NCI-H82 (cell line): ENCODE results near the gene BEND5.

Source experiments
- DNase-seq: peaks from one replicate; lab custom pipeline; 2025; lab: John Stamatoyannopoulos, UW

BEND5 gene, protein sequence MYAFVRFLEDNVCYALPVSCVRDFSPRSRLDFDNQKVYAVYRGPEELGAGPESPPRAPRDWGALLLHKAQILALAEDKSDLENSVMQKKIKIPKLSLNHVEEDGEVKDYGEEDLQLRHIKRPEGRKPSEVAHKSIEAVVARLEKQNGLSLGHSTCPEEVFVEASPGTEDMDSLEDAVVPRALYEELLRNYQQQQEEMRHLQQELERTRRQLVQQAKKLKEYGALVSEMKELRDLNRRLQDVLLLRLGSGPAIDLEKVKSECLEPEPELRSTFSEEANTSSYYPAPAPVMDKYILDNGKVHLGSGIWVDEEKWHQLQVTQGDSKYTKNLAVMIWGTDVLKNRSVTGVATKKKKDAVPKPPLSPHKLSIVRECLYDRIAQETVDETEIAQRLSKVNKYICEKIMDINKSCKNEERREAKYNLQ

DNA sequence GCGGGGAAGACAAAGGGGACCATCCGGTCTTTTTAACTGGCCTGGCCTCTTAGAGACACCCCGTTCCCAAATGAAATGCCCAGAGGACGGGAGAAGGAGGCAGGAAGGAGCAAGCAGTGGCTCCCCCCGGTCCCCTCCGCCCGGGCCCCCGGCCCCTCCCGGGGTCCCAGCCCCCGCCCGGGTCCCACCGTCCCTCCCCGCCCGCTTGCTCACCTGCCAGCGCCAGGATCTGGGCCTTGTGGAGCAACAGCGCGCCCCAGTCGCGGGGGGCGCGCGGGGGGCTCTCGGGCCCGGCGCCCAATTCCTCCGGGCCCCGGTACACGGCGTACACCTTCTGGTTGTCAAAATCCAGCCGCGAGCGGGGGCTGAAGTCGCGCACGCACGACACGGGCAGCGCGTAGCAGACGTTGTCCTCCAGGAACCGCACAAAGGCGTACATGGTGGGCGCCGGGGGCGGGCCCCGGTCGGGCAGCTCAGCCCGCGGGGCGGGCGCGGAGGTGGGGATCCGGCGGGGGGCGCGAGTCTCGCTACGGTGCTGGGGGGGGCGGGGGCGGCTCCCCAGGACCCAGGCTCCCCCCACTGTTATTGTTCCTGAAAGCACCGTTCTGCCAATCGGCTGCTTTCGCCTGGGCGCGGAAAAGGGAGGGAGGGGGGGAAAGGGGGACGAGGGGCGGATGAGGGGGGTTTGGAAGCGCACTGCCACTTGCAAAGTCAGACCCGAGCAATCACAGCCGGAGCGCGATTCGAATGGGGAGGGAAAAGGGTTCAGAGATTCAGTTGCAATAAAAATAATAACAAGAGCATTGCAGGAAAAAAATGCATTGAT, at the start of gene BEND5:
TSS of gene BEND5 (minus strand) at position 499 of the 826 bp plus-strand sequence. CDS start at position 439, 60 bp downstream.
- peak; percentile 90 for DNase-seq

DNA sequence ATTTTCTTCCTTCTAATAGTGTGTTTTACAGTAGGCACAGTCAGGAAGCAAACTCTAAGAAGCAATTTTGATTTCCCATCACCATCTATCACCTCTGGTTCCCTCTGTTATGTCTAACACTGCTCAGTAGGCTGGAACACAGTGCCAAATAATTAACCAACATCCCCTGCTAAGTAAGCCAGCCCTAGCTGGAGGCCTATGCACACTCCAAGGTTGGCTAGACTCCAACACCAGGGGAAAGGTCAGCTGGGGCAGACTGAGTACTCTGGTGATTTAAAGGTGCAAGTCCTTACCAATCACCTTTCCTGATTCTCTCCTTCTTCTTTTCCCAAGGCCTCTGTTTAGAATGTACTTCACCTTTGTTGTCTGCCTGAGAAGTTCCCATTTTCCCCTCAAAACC, 46.5 kb upstream of the BEND5 start:
- peak; percentile 59 for DNase-seq

DNA sequence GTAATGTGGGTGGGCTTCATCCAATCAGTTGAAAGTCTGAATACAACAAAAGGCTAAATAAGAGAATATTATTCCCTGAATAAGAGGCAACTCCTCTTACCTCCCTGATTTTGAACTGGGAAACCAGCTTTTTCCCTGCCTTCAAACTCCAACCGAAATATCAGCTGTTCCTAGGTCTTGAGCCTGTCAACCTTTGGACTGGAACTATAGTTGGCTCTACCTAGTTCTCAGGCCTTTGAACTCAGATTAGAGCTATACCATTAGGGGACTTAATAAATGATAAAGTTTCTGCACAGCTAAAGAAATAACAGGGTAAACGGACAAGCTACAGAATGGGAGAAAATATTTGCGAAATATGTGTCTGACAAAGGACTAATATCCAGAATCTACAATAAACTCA, 43.8 kb upstream of the BEND5 start:
- no peak for DNase-seq

DNA sequence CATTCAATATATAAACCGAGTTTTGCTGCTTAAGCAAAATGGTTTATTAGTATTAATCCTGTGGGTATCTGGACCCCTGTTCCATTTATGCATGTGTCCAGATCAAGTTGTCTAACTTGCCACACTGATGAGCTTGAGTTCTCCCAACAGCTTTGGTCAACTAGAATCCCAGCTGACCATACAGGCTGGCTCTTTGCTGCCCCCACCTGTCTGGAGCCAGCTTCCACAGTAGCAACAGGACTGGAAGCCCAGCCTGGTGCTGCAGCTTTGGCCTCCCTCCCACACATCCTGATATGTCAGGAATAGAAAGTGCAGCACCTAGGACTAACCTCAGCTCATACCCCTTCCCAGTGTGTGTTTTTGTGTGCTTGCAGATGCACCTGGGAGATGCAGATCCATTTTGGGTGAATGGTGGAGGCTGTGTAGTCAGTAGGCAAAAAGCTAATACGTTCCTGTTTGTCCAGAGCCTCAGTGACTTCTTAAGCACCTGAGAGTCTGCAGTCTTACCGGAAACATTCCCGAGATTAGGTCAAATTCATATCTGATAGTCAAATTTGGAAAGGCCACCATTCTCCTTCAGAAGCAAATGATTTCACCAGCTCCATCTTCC, 40.9 kb upstream of the BEND5 start:
- DNase-seq, result peak; percentile 86

DNA sequence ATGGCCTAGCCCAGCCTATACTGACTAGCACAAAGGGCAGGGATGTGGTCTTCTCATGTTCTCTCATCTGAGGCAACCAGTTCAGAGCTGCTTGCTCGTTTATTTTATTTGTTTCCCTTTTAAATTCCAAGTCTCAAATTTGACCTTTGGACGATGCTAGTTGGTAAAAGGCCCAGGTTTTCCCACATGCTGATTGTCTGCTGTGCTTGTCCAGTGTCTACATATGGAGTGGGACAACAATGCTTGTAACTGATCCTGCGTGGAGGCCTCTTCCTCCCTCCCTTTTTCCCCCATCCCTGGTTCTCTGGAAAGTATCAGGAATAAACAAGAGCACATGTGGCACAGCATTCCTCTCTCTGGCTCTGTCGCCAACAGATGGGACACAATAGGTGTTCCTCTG, 34.0 kb upstream of the BEND5 start:
- DNase-seq, result peak; percentile 50

DNA sequence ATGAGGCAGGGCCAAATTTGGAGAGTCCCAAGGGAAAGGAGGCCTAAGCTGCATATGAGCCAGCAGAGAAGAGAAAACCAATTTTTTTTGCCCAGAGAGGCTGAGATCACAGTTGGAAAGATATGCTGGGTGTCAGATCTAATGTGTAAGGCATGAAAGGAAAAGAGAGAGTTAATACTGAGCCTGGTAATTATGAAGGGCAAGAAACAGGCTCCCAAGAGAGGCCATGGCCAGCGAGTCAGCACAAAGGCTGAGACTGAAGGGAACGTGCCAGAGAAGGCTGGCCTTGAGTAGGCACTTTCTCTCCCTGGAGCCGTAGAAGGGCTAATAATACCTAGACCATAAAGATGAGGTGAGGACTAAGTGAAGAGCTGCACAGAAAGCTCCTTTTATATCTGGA, 31.8 kb upstream of the BEND5 start:
- no peak for DNase-seq

DNA sequence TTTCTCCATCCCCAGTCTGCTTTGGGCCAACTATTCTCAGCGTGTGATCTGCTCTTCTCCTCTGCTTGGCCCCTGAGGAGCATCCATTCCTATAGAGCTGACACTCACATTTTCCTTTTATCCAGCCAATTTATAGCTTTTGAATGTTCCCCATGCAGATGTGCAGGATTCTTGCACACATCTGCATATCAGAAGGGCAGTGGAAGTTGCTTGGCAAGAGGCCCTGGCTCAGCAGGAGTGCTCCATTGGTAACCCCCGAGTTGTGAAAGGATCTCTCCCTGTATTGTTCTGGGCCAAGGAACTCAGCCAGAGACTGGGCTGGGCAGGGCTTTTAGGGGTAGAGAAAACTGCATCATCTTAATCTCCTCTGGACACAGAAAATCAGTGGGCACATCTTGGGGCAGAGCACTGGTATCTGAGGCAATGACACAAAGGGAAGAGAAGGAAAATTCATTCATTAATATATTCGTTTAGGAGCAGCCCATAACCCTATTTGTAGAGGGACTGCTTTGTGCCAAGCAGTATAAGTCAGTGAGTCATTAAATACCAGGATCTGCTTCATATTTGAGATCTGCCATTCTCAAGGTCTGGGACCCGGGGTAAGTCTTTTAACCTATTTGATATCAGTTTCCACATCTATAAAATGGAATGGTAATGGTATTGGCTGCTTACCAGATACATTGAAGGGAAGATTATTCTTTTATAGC, 31.0 kb upstream of the BEND5 start:
- DNase-seq, result no peak

DNA sequence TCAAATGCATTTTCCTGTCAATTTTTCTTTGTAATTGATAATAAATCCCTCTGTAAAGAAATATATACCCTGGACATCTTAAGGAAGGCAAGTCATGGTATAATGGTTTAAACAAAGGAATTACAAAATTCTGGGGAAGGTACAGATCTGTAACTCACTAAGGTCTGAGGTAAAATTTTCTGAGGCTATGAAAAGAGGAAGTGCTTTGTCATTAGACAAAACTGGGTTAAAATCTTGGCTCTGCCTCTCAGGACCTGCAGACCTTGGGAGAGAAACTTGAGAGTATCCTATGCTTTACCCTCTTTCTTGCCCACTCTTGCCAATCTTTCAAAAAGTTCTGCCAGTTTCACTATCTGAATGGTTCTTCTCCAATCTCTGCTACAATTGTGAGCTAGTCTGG, 26.8 kb upstream of the BEND5 start:
- DNase-seq, result no peak

DNA sequence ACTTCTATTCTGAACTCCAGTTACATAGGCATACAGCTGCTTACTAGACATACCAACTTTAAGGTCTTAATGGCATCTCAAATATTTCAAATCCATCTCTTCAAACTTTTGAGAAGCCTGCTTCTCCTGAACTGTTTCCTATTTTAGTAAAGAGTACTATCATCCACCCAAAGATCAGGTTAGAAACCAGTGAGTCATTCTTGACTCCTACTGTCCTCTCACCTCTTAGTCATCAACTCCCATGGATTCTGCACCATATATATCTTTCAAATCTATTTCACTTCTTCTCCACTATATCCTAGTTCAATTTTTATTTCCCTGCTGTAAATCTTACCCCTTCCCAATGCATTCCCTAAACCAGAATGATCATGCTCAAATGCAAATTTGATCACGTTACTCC, 18.1 kb upstream of the BEND5 start:
- no peak for DNase-seq

DNA sequence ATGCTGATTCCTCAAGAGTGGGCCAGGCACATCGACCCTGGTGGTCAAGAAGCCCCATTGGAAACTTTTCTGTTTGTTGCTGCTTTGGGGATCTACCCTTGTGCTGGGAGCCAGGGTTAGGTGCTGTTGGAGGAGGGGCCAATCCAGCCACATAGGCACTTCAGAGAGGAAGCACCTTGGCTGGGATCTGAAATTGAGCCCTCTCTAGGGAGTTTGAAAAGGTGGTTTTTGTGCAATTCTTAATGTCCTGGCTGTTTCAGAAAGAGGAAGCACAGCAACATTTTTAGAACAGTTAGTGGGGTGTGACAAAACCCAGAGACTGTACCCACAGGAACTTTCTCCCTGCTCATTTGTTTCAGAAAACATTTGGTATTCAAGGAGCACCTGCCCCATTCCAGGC, 17.2 kb upstream of the BEND5 start:
- DNase-seq, result no peak

DNA sequence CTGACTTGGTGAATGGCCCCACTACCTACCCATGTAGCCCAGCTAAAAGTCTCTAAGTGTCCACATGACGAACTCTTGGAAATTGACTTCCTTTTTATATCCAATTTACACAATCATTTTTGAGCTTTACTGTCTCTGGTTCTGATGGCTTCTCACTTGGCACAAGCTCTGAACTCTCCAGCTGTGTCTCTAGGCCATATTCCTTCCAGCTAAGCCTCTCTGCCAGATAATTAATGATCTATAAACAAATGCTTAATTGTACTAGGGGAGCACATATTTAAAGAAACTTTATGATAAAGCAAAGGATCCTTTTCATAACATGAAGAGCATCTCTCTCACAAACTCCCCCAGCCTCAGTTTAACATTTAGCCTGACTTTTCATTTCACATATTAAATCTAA, 16.3 kb upstream of the BEND5 start:
- DNase-seq, result peak; percentile 69

DNA sequence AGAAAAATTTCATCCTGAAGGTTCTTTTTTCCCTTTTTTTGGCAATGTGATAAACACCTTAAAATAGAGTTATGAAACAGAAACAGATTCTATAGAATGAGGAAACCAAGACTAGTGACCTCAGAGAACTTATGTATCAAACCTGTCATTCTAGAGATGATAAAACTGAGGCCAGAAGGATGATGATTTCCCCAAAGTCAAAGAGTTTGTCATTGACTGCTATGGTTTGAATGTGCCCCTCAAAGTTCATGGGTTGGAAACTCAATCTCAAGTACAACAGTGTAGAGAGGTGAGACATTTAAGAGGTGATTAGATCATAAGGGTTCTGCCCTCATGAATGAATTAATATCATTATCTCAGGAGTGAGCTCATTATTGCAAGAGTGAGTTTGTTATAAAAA, 13.7 kb upstream of the BEND5 start:
- DNase-seq, result no peak

DNA sequence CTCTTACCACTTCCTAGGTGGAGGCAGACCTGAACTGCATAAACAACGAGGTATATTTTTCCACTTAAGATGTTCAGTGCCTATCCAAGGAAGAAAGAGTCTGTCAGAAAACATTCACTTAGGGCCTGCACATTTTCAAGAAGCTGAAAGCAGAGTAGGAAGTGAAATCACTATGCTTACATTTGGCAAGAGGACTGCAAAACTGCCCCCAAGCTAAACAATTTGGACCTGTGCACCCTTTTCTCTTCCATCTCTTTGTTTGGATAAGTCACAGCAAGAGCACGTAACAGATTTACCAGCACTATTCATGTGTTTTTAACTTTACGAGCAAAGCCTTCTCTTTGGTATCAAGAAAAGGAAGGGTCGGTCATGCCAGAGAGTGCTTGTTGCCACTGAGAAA, 13.2 kb upstream of the BEND5 start:
- no peak for DNase-seq

DNA sequence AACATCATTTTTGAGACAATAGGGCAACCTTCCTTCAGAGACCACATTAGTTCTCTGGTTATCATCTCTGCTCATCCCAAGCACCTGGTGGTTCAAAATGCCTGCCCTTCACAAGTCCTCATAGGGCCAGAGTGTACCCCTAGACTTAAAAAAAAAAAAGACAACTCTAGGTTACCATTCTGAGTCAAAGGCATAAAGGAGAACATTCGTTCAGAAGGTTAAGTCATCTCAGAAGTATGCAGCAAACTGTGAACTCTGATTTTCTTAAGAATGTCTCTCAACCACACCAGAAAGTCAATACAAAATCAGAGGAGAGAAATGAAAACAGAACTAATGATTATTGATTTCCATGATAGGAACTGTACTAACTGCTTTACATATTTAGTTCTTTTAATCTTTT, 9.2 kb upstream of the BEND5 start:
- DNase-seq, result no peak

DNA sequence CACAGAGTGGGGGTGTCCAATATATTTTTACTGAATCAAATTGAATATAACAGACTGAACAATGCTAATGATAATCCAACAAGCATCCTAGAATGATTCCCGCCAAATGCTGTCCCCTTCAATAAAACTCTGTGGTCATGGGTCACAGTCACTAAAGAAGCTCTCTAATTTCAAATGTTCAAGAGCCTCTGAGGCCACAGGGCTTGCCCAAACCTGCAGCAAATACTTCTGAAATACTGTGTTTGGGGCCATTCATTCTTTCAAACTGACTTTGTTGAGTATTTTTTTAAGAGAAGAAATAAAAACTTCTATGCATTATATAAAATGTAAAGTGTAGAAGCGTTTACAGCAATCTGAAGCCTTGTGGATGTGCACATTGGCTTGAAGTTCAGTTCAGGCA, 7.6 kb upstream of the BEND5 start:
- DNase-seq, result no peak

DNA sequence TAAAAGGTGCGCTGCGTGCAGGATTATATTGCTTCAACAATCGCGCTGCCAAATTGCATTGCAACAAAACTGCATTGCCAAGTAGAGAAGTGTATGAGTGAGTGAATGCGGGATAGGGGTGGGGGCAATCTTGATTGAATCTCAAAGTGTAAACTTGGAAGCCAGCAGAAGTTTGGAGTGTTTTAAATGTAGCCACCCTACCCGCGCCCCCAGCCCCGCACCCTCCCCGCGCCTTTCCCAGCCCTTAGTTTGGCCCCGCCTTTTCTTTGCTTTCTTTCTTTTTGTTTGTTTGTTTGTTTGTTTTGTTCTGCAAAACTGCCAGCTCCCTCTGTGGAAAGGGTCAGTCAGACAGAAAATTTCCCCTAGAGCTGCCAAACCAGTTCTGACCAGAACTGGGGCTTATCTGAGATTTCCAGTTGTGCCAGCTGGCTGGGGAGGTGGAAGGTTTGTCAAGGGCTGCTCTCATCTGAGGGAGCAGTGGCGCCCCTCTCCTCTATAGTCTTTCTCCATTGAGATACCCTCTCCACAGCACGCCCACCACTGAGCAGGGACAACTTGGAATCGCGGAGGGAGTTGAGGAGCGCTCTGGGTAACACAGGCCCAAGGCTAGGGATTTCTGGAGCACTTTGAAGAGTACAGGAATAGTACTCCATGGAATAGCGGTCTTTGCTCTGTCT, 666 bp upstream of the BEND5 start:
- DNase-seq, result peak; percentile 58

DNA sequence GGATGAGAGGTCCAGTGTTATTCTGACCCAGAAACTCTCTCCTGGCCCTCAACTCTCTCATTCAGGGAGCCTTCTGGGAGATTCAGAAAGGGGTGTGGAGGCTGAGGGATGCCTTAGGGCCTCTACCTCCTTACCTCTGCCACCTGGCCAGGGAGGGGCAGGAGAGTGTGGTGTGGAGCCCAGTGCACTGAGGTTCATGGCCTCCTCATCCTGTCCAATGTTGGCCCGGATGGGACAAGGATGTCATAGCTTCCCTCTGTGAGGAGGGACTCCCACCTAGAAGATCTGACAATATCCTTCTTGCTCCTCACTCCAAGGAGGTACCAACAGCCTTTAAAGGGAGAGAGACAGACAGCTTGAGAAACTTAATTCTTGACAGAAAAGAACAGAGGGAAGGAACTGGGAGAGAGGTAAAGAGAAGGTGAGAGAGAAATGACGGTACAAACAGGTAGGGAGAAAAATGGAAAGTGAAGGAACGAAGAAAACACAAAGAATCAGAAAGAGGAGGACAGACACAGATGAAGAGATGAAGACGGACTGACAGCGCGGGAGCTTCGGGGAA, 779 bp downstream of the BEND5 start:
- peak; percentile 34 for DNase-seq

DNA sequence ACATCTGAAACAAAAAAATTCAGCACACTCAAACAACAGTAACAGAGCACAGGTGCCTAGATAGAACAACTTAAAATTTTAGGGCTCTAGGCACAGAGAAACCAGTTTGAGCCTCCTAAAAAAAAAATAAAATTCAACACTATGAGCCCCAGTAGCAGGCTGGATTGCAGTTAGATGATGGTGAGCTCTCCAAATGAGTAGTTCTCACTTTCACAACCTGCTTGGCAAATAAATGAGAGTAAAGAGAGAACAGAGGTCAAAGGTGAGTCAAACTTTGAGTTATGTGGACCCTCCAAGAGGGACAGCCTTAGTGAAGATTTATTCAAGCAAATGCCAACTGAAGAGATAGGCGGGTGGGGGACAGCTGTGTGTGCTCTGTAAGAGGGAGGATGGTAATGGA, 3.6 kb downstream of the BEND5 start:
- DNase-seq, result no peak

DNA sequence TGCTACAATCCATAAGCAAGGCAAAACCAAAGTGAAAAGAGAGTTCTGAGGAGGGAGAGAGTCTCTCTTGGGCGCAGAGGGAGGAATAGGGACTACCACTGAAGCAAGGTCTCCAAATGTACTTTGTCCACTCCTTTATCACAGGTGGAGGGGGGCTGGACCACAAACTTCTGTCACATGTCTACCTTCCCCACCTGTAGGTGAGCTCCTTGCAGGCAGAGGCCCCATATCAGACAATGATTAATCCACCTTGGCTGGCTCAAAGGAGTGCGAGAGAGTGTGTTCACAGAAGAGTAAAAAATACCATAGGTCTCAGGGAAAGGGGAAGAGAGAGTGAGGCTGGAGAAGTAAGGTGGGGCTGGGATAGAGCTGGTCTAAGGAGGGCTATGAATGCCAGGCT, 4.5 kb downstream of the BEND5 start:
- no peak for DNase-seq

DNA sequence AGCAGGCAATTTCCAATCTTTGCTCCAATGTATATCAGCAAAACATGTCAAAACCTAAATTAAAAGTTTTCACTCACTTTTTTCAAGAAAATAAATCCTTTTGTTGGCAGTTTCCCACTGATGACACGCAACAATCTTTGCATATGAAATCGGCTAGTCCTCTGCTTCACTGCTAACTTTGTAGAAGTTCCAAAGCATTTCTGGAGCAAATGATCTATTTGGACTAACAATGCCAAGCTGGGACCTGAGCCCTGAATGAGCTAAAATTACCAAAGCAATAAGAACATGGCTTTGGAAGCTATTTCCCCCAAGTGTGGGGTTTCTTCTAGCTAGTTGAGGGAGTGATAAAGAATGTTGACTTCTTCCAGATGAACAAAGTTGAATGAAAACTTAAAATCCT, 5.1 kb downstream of the BEND5 start:
- no peak for DNase-seq

DNA sequence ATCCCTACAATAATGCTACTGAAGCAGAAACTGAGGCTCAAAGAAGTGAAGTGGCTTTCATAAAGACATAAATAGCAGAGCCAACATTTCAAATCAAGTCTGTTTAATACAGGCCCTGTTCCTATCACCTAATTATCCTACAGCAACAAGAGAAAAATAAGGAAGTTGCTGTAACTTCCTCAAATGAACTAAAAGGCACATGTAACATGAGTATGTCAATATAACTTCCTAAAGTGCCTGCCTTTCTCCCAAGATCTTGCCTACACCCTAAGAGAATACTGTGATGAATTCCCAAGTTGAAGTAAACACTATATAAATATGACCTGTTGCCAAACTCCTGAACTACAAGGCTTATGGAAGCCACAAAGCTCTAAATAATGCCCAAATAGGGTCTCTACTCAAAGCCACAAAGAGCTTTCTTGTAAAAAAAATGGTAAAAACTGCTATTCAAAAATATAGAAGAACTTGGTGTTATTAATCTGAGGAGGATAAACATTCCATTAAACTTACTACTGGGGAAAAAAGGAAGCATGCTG, 8.6 kb downstream of the BEND5 start:
- no peak for DNase-seq
